ENCODE results near the gene PMEPA1.

Gene PMEPA1

DNA sequence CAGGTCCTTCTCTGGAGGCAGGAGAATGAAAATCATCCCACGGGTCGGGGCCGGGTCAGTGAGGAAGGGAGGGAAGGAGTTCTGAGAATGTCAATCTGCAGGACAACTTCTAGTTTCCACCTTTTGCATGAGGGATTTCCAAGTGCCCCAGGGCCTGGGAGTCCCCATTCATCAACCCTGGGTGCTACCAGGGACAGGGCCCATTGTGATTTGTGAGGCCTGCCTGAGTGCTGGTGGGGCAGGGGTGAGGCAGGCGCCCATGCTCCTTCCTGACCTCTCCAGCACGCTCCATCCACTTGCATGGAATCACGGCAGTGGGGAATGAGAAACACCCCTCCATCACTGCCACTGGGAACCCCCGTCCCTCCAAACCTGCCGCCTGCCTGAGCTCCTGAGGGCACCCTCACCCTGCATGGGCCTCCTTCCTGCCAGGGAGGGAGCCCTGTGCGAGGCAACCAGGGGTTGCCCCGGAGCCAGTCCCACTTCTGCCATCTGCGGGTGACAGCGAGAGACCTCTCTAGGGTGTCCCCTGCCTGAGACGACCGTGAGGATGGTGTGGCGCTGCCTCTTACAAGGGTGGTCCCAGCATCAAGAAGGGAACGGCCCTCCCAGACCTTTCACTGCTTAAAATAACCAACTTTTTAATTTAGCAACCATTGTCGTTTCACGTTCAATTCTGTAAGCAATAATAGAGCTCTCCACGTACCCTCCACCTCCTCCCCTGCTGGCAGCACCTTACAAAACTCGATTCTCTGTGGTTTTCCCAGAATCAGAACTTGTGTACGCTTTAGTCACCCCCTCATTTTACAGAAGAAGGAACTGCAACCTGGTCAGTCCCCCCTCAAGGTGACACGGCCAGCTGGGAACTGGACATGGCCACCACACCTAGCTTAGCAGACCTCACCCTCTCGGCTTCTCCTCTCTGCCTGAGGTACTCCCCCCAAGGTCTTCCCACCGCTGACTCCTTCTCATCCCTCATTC is 28.6 kb downstream of the PMEPA1 start:
- Histone ChIP-seq H3F3A (ENCODE audit: control insufficient read depth, insufficient read depth) (peaks cover 57% of the 10 kb centered on the region), H3K9me3 (ENCODE audit: control insufficient read depth, insufficient read depth, low read length) (no peaks in the 10 kb centered on the region), H3K27ac (ENCODE audit: low read depth, low read length) (peak overlapping the region; percentile 92), H3K4me1 (ENCODE audit: control insufficient read depth, low read length) (peaks cover 99% of the 10 kb centered on the region), H3K4me2 (ENCODE audit: low read length) (peak overlapping the region; percentile 87), H3K36me3 (ENCODE audit: control insufficient read depth, low read length) (0 out of 2 replicates have a peak, but pooled peaks cover 2% of the 10 kb centered on the region), H3K27me3 (ENCODE audit: control insufficient read depth, low read length) (no peaks in the 10 kb centered on the region; the same call in 1 of the 2 replicates), H4K20me1 (ENCODE audit: control insufficient read depth, insufficient read depth, low read depth, low read length) (no peaks in the 10 kb centered on the region), H3K4me3 (ENCODE audit: low read length) (peak overlapping the region; percentile 65), H3K9me2 (replicated peaks; ENCODE audit: control insufficient read depth, low read length) (no peaks in the 10 kb centered on the region), H3K79me2 (ENCODE audit: control insufficient read depth, low read length) (peaks cover 59% of the 10 kb centered on the region)
- no peak for TF ChIP-seq EZH2phosphoT487 (IDR thresholded peaks at IDR 0.05; ENCODE audit: borderline replicate concordance, low read length)
- TF ChIP-seq, protein P1, sequence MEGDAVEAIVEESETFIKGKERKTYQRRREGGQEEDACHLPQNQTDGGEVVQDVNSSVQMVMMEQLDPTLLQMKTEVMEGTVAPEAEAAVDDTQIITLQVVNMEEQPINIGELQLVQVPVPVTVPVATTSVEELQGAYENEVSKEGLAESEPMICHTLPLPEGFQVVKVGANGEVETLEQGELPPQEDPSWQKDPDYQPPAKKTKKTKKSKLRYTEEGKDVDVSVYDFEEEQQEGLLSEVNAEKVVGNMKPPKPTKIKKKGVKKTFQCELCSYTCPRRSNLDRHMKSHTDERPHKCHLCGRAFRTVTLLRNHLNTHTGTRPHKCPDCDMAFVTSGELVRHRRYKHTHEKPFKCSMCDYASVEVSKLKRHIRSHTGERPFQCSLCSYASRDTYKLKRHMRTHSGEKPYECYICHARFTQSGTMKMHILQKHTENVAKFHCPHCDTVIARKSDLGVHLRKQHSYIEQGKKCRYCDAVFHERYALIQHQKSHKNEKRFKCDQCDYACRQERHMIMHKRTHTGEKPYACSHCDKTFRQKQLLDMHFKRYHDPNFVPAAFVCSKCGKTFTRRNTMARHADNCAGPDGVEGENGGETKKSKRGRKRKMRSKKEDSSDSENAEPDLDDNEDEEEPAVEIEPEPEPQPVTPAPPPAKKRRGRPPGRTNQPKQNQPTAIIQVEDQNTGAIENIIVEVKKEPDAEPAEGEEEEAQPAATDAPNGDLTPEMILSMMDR (IDR thresholded peaks at IDR 0.05; ENCODE audit: low read depth, low read length, poor library complexity, severe bottlenecking) = peak; percentile 65

DNA sequence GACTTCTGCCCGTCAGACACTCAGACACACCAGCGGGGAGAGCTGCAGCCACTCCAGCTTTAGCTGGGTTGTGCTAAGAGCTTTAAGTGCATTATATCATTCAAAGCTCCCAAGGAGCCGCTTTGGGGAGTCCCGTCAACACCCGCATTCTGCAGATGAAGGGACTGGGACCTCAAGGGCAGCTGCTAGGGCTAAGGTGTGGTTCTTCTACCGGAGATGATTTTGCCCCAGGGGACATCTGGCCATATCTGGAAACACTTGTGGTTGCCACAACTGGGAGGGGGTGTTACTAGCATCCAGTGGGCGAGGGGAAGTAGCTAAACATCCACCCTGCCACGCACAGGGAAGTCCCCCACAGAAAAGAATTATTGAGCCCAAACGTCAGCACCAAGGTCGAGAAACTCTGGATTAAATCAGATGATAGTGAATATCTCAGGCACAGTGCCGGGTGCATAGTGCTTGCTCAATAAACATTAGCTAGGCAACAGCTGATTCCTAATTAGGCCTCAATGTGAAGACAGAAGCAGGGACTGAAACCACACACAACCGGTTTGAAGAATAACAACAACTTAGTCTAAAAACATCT is 29.6 kb downstream of the PMEPA1 start:
- H3K4me2 ChIP-seq (ENCODE audit: low read length) = peak overlapping the region; percentile 87
- H3K79me2 ChIP-seq (ENCODE audit: control insufficient read depth, low read length) = peaks cover 64% of the 10 kb centered on the region
- H3K4me3 ChIP-seq (ENCODE audit: low read length) = peak overlapping the region; percentile 65
- peaks cover 49% of the 10 kb centered on the region for H3F3A ChIP-seq (ENCODE audit: control insufficient read depth, insufficient read depth)
- peaks cover 99% of the 10 kb centered on the region for H3K4me1 ChIP-seq (ENCODE audit: control insufficient read depth, low read length)
- peak overlapping the region; percentile 92 for H3K27ac ChIP-seq (ENCODE audit: low read depth, low read length)
- H3K9me3 ChIP-seq (ENCODE audit: control insufficient read depth, insufficient read depth, low read length) = no peaks in the 10 kb centered on the region
- no peaks in the 10 kb centered on the region for H4K20me1 ChIP-seq (ENCODE audit: control insufficient read depth, insufficient read depth, low read depth, low read length)
- no peaks in the 10 kb centered on the region for H3K9me2 ChIP-seq (replicated peaks; ENCODE audit: control insufficient read depth, low read length)
- 0 out of 2 replicates have a peak, but pooled peaks cover 2% of the 10 kb centered on the region for H3K36me3 ChIP-seq (ENCODE audit: control insufficient read depth, low read length)
- H3K27me3 ChIP-seq (ENCODE audit: control insufficient read depth, low read length) = no peaks in the 10 kb centered on the region; the same call in 1 of the 2 replicates
- TF ChIP-seq, protein P1 (IDR thresholded peaks at IDR 0.05; ENCODE audit: low read depth, low read length, poor library complexity, severe bottlenecking) = no peak
- TF ChIP-seq EZH2phosphoT487 (IDR thresholded peaks at IDR 0.05; ENCODE audit: borderline replicate concordance, low read length) = no peak; the same call in 1 of the 2 replicates

DNA sequence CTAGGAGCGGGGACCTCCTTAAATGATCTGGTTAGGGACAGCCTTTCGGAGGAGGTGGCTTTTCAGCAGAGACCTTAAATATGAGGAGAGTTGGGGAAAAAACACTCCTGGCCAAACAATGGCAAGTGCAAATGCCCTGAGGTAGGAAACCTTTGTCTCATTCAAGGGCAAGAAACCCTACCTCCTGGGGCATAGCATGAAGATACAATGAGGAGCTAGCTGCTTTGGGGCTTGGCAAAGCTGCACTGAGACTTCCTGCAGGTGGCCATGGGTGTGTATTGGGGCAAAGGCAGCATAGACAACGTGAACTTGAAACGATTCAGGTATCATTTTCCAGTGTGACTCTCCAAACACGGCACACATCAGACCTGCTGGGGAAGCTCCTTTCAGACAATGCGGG is 30.7 kb downstream of the PMEPA1 start:
- H3K9me2 ChIP-seq (replicated peaks; ENCODE audit: control insufficient read depth, low read length) = no peaks in the 10 kb centered on the region
- no peaks in the 10 kb centered on the region; the same call in 1 of the 2 replicates for H3K27me3 ChIP-seq (ENCODE audit: control insufficient read depth, low read length)
- H3F3A ChIP-seq (ENCODE audit: control insufficient read depth, insufficient read depth) = peaks cover 43% of the 10 kb centered on the region
- peak overlapping the region; percentile 87 for H3K4me2 ChIP-seq (ENCODE audit: low read length)
- no peaks in the 10 kb centered on the region for H3K9me3 ChIP-seq (ENCODE audit: control insufficient read depth, insufficient read depth, low read length)
- peak overlapping the region; percentile 92 for H3K27ac ChIP-seq (ENCODE audit: low read depth, low read length)
- no peaks in the 10 kb centered on the region for H4K20me1 ChIP-seq (ENCODE audit: control insufficient read depth, insufficient read depth, low read depth, low read length)
- TF ChIP-seq, protein P1 (IDR thresholded peaks at IDR 0.05; ENCODE audit: low read depth, low read length, poor library complexity, severe bottlenecking) = no peak
- TF ChIP-seq EZH2phosphoT487 (IDR thresholded peaks at IDR 0.05; ENCODE audit: borderline replicate concordance, low read length) = no peak
- peak overlapping the region; percentile 65 for H3K4me3 ChIP-seq (ENCODE audit: low read length)
- peaks cover 67% of the 10 kb centered on the region for H3K79me2 ChIP-seq (ENCODE audit: control insufficient read depth, low read length)
- 0 out of 2 replicates have a peak, but pooled peaks cover 2% of the 10 kb centered on the region for H3K36me3 ChIP-seq (ENCODE audit: control insufficient read depth, low read length)
- peaks cover 88% of the 10 kb centered on the region for H3K4me1 ChIP-seq (ENCODE audit: control insufficient read depth, low read length)
